NCI-H1092 treated with DMSO at 0.1 percent for 48 hours (cell line): ENCODE results near the gene SPDEF.

Experiments
- DNase-seq: peaks from one replicate; lab custom pipeline; 2025; lab: John Stamatoyannopoulos, UW

Gene SPDEF

DNA sequence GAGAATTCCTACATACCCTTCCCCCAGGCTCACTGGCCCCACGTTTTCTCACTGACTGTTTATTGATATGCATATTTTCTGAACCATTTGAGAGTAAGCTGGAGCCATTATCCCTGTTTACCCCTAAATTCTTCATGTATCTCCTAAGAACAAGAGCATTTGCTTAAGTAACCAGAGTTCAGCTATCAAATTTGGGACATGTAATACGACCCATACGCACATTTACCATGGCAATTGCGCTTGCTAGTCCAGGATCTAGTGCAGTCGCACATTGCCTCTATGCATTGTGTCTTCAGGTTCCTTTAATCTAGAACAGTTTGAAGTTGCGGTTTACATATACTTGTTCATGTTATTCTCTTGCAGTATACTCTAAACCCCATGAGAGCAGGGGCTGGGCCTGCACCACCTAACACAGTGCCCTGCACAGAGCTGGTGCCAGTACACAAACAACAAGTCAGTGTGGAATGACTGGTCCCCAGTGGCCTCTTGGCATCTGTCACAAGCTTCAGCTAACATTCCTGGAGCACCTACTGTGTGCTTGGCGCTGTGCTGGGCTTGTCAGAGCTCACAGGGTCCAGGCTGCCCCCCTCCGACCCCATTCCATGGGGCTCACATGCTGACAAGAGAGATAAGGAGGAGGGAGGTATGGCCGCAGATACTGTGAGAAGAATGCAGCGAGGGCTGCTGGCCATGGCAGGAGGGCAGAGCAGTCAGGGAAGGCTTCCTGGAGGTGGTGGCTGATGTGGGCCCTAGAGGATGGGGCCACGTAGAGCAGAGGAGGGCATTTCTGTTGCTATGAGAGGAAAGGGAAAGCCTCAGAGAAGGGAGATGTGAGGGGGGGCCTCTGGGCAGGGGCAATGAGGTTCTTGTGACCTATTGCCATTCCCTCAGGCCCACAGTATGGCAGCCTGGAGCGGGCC is 28.1 kb downstream of the SPDEF start:
- no peak for DNase-seq

DNA sequence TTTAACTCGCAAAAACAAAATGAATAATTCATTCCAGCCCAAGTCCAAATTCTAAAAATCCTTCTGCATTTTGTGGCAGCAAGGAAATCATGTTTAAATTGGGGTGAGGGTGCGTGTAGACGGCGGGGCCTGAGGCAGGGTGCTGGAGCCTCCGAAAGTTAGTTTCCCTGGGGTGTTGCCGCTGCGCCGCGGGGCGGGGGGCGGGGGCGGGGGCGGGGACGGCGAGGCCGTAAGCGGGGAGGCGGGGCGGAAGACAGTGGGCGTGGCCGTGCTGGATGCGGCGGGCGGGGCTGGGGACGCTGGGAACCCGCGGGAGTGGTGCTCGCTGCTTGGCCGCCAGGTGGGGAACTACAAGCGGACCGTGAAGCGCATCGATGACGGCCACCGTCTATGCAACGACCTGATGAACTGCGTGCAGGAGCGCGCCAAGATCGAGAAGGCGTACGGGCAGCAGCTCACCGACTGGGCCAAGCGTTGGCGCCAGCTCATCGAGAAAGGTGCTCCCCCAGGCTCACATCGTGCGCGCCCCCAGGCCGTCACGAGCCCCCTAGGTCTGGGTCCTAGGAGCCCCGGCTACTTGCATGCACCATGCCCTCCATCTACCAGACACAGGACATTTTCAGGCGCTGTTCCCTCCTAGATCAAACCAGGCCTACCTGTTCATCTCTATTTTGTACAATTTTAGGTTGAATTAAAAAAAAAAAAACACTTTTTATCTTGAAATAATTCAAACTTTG is 29.0 kb downstream of the SPDEF start:
- peak; percentile 86 for DNase-seq

DNA sequence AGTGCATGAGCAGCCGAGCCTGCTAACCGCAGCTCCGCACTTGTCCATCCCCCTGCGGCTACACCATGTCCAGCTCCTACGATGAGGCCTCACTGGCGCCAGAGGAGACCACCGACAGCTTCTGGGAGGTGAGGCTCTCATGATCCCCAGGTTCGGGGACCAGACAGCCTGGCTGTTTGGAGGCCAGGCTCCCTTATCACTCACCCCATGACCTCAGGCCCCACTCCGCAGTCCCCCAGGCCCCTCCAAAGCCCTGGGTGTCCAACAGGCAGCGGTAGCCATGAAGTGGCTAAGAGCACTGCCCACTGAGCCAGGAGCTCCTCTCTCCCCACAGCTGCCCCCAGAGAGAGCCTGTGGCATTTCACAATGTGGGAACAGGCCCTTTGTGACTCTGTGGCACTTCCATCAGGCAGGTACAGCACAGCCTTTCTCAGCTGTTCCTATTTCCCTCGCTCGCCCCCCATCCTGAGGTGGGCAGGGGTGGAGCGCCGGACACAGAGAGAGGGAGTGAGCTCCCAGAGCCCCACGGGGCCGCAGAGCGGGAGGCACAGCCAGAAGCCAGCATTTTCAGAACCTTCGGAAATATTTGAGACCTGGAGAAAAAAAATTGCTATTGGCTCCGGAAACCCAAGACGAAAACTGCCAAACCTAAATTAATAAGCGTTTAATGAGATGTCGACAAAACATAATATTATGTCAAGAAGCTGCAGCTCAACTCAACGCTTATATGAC is 29.7 kb downstream of the SPDEF start:
- DNase-seq = no peak

DNA sequence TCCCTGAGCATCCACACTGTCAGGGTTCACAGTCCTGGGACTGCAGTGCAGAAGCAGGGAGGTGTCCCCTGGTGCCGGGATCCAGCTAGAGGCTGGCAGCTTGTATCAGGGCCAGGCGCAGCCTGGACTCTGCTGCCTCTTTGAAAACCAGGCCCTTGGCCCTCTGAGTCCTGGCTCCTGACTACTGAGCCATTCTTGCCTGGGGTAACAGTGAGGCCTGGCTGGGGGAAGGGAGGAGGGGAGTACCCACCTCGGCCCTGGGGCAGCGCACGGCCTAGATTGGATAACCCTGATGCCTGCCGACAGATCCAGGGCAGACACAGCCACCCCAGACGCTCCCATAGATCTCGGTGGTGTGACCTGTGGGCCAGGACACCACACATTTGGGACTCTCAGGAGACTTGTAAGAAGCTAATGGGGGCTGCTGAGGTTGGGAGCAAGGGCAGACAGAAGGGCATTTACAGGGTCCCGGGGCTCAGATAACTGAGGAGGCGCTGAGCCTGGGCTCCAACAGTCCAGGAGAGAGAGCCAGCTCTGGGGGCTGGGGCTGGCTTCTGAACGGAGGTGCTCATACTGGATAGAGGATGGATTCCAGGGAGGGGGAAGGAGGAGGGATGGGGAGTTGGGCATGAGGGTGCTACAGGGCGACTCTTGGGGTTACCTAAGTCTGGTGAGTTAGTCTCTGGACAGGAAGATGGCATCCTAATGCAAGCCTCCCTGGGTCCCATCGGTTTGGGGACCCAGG is 30.5 kb downstream of the SPDEF start:
- DNase-seq = no peak

DNA sequence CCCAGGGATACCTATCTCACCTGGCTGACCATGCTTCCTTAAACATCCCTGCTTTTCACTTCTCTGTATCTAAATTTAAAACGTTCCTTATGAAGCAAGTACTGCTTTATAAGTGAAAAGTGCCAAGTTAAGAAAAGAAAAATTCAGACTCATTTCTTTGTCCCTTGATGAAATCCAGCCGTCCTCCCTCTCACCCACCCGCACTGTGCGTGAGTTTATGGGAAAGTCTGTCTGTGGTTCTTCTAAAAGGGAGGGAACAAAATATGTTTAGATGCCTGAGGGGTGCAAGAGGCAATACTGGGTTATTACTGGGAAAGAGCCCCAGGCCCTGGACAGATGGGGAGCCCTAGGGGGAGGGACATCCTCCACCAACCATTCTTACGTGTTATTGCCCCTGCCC is 31.2 kb downstream of the SPDEF start:
- no peak for DNase-seq

DNA sequence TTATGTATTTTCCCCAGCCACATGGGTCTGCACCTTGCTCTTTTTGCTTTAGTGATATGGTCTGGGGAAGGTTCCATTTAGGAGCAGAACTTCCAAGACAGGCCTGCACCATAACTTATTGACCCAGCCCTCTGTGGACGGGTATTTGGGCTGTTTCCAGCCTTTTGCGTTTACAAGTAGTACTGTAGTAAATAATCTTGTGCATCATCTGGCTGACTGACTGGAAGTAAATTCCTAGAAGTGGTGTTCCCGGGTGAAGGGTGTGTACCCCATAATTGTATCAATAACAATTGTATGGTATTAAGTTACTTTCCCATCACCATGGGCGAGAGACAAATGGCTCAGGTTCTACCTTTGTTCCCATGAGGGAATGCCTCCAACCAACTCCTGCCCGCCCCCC is 31.6 kb downstream of the SPDEF start:
- no peak for DNase-seq

DNA sequence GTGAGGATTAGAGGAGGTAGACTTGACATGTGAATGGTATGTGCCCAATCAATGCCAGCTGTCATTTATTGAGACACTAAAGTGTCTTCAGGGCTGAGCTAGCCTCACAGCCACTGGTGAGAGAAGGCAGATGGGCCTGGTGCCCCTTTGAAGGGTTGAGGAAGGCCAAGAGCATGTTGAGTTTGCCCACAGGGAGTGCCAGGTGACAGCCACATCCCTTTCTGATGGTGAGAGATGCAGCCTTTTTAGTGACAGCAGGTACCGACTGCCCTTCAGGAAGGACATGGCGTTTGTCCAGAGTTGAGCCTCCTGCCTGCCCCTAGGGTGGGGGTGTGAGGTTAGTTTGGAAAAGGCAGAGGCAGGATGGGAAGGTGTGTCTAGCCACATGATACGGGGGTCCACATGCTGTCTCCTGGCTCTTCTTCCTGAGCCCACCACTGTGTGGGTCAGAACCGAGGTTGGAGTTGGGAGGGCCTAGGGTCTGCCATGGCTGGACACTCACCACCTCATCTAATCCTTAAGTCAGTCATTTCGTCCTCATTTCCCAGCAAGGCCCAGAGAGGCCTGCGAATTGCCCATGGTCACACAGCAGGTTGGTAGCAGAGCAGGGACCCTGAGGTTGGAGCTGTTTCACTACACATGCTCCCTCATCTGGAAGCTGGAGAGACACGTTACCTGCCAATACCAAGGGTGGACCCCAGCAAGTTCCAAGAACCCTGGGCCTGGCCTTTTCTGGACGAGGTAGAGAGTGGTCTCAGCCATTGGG is 32.5 kb downstream of the SPDEF start:
- DNase-seq = no peak

DNA sequence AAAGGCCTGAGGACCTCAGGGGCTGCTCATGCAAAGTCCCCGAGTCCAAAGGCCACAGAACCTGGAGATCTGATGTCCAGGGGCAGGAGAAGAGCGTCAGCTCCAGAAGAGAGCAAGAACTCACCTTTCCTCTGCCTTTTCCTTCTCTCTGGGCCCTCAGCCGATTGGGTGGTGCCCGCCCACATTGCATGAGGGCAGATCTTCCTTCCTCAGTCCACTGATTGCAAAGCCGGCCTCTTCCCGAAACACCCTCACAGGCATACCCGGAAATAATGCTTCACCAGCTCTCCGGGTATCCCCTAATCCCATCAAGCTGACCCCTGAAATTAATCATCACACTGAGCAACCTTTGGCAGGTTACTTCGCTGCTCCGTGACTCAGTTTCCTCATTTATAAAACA is 33.4 kb downstream of the SPDEF start:
- no peak for DNase-seq

DNA sequence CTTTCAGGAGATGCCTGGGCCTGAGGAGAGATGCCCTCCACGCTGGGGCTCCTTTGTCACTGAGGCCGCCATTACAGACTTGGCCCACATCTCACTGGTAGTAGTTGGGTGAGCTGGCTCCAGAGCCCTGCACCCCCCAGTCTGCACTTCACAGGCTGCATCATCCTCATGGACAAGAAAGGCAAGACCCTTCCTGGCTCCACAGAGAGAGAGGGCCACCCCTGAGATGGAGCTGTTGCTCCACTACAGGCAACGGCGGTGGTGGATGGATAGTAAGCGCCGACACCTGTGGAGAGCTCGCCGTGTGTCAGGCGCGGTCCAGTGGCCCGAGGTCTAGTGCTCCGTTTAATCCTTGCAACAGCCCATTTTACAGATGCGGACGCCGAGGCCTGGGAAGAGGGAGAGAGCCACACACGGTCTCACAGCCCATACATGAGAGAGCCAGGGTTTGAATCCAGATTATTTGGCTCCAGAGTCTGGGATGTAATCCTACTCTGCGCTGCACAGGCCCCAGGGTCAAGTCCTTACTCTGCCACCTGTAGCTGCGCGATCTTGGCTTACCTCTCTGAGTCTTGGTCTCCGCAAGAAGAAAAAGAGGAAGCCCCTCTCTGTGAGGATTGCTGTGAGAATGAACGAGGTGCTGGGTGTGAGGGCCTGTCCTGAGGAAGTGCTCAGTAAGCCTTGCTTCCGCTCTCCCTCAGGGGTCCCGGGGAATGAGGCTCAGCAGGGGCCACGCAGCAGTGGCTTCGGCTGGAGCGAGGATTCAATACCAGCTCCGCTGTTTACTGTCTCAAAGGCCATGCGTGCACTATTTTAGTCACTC is 34.5 kb downstream of the SPDEF start:
- no peak for DNase-seq

DNA sequence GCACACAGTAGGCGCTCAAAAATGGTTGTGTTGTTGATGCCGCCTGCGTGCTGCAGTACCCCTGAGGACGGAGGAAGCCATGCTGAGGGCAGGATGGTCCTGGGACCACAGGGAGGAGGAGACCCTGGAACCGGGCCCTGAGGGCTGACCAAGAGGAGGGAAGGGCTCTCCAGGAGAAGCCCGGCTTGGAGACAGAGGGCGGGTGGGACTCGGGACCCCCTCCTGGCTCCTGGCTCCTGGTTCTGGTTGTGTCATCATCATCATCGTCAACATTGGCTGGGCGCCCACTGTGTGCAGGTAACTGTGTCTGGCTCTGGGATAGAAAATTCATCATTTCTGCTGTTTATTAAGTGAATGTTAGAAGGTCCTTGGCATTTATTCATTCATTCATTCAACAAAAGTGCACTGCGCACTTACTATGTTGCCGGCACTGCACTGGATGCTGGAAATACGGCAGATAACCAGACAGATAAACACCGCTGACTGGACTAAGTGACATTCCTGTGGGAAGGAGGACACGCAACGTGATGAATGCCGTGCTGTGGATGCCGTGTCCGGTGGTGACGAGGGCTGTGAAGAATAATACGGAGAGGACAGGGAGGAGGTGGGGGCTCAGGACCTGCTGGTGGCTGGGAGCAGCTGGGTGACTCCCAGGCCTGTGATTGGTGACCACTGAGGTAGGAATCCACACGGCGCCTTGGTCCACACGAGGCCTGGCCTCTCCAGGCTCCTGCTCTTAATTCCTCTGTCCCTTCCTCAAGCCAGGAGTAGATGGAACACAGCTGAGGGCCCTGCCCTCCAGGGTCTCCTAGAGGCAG is 35.3 kb downstream of the SPDEF start:
- no peak for DNase-seq

DNA sequence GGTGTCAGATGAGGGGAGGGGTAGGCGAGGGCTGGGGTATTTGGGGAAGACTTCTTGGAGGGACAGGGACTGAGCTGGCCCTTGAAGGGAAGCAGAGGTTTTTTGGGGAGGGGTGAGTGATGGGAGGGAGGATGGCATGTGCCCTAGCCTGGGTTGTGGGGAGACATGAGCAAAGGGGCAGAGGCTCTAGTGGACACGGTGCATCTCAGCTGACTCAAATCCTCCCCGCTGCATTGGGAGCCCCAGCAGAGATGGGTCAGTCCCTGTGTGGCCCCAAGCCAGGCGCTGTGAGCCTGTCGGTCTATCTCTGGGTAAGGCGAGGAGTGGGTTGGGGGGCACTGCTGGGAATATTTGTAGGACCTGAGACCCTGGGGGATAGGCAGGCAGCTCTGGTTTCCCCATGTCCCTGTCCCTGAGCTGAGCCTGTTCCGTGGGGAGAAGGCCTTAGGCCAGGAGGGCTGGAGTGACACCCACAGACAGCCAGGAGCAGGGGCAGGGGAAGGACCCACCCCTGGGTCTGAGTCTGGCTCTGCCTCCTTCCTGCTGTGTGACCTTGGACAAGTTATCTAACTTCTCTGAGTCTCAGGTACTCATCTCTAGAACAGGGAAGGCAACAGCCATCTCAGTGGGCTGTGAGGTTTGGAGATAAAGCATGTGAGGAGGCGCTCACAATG is 36.0 kb downstream of the SPDEF start:
- no peak for DNase-seq

DNA sequence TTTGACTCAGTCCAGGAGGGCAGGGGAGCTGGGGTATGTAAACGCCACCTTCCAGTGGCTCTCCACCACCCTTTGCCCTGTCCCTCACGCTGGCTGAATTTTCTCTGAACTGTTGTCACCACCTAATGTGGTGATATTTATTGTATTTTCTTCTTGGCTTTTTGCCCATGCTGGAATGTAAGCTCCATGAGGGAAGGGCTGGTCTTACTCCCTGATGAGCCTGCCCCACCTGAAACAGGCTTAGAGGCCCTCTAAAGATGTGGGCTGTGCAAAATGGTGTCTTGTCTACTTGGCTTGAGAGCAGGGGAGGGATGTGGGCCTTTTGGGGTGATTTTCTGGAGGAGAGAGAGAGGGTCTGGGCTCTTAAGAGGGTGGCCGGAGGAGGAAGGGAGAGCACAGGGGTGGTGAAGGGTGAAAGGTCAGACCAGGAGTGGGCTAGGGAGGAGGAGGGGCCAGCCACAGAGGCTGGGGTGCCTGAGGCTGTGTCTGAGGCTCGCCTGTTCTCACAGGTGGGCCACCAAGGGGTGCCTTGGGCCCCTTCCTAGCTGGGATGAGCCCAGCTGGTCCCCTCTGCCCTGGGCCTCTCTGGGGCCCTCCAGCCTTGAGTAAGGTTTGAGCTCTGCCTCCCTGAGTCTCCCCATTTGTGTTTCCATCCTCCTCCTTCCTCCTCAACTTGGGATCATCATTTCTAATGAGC is 37.3 kb downstream of the SPDEF start:
- no peak for DNase-seq

DNA sequence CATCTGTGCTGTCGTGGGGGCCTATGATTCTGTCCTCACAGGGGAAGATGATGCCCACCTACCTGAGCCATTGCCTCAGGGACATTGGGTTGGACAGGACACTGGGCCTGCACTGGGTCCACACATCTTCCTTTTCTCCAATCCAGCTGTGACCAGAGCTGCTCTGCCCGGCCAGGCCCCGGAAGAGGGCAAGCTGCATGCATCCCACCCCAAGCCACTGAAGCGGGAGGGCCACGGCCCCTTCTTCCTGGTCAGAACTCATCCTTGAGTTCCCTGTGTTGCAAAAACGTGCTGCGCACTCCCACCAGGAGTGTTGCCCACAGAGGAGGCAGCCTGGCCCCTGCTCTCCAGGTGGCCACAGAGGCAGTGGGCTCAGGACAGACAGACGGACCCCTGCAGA is 38.2 kb downstream of the SPDEF start:
- DNase-seq = no peak

DNA sequence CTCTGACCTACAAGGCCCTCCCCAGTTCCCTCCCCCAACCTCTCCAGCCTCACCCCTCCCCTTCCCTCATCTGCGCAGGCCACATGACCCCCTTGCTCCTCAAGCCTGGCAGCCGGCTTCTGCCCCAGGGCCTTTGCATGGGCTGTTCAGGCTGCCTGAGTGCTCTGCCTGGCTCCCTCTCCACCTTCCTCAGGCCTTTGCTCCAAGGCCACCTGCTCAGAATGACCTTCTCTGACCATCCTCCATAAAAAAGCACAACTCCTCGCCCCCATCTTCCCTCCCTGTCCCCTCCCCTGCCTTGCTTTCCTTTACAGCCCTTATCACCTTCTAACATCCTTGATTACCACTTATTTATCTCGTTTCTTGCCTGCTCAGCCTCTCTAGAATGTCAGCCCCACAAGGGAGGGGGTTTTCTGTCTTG is 38.7 kb downstream of the SPDEF start:
- DNase-seq = no peak

DNA sequence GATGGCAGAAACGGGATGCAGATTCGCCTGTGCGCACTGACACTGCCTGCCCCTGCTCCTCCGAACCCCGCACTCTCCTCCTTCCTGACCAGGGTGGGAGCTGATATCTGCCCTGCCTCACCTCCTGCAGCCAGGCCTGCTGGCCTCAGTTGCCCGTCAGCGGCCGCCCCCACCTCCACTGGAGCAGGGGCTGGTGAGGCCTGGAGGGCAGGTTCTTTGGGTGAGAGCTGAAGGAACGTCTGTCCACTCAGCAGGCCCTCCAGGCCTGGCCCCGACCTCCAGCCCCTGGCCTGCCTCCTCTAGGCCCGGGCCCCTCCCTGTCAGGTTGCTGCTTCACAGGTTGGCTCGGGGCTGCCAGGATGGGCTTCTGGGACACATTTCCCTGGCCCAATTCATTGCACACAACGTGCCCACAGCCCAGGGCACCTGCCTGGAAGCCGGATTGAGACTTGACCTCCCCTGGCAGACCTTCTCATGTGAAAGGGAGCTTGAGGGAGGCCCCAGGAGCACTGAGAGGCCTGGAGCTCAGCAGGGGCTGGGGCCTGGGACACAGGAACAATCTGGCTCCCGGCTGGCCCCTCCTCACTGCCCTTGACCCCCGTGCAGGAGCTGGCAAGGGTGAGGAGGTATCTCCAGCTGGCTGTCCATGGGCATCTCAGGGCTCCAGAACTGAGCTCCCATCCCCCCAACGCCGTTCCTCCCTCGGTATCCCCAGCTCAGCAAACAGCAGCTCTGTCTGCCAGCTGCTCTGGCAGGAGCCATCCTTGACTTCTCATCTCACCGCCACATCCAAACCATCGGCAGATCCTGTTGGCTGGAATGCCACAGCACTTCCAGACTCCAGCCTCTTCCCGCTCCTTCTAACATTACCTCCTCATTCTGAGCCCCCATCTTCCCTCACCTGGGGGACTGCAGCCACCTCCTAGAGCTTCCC is 39.5 kb downstream of the SPDEF start:
- no peak for DNase-seq

DNA sequence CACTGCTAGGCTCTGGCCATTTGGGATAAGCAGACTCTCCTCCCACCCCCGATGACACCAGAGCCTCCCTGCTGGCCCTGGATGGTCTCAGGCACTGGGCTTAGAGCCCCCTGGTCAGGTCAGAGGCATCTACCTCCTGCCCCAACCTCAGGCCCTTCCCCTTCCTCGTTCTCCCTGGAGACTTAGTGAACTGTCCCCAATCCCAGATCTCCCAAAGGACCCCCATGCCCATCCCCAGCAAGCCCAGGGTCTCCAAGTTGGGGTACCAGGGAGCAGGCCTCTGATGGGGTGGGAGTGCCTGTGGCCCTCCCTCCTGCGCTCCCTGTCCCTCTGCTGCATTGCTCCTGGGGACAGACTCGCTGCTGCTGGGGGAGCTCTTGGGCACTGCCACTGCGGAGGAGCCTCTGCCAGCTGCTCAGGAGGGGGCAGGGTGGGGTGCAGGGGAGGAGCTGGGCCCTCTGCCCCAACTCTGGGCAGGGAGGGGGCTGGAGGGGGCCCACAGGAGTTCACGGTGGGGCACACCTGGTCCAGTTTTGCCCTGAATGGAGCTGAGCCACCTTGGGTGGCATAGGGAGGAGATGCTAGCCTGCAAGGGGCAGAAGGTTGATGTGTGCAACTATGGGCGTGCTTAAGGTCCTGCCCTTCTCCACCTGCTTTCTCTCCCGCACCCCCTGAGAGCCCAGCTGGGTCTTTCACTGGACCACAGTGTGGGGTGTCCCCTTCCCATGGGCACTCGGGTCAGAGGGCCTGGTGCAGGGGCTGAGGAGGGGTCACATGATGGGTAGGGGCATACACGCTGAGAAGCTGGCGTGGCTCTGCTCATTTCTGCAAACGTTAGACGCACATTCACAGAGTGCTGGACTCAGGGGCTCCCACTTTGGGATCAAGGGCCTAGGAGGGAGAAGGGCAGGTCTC is 40.4 kb downstream of the SPDEF start:
- no peak for DNase-seq
